Measurements from ENCODE around the gene FHOD1. TPM values are rescaled to one million over a fixed set of nuclear protein-coding genes. Genes with fewer than 3 reads are reported as not detected.
A peak's percentile ranks its signal among the peaks of the same experiment; 100 is the strongest.

Gene FHOD1
- total and polyA plus RNA-seq, 7 donors: 4.8 to 25.2 (median 9.2) TPM

GRCh38 chr16:67263201-67263600 is 15.9 kb upstream of the FHOD1 start:
- peaks cover 0 to 5% (median 0%) of the 10 kb centered on the region in 3 donors for H3K27me3 ChIP-seq
- no peaks in the 10 kb centered on the region for H3K9me3 ChIP-seq
- H3K27ac ChIP-seq: no peak overlapping the region
- H3K36me3 ChIP-seq: no peaks in the 10 kb centered on the region
- intact Hi-C loops (cut with DNase I): no loop called here
- H3K4me1 ChIP-seq: no peaks in the 10 kb centered on the region
- no peak for DNase-seq
- TF ChIP-seq POLR2A (IDR thresholded peaks at IDR 0.05): no peak
- TF ChIP-seq POLR2AphosphoS5 (IDR thresholded peaks at IDR 0.05): no peak
- no peak for TF ChIP-seq EP300 (IDR thresholded peaks at IDR 0.05)
- no peak for TF ChIP-seq CTCF (IDR thresholded peaks at IDR 0.05)
- H3K4me3 ChIP-seq: no peak overlapping the region
- WGBS, 2 donors: 91 to 94% methylated on average over 3 of the region's 3 CpGs

GRCh38 chr16:67260426-67261063 is 13.3 kb upstream of the FHOD1 start:
- no peaks in the 10 kb centered on the region for H3K4me1 ChIP-seq
- H3K4me3 ChIP-seq: no peak overlapping the region
- no peak for TF ChIP-seq EP300 (IDR thresholded peaks at IDR 0.05)
- no peak for TF ChIP-seq POLR2AphosphoS5 (IDR thresholded peaks at IDR 0.05)
- no peak for TF ChIP-seq CTCF (IDR thresholded peaks at IDR 0.05)
- no peak for TF ChIP-seq POLR2A (IDR thresholded peaks at IDR 0.05)
- no peaks in the 10 kb centered on the region for H3K36me3 ChIP-seq
- 64 to 75% methylated on average over 4 of the region's 4 CpGs for WGBS, 2 donors
- intact Hi-C loops (cut with DNase I): no loop called here
- peaks cover 0 to 3% (median 0%) of the 10 kb centered on the region in 3 donors for H3K27me3 ChIP-seq
- DNase-seq: peak; percentile 55
- H3K27ac ChIP-seq: no peak overlapping the region
- H3K9me3 ChIP-seq: no peaks in the 10 kb centered on the region

- Histone ChIP-seq H3K27ac (no peak overlapping the region), H3K4me3 (no peak overlapping the region), H3K4me1 (no peaks in the 10 kb centered on the region), H3K9me3 (no peaks in the 10 kb centered on the region), H3K27me3 (peaks cover 0 to 4% (median 2%) of the 10 kb centered on the region in 3 donors), H3K36me3 (no peaks in the 10 kb centered on the region)
- intact Hi-C loops (cut with DNase I): no loop called here
- TF ChIP-seq POLR2A (IDR thresholded peaks at IDR 0.05) (no peak), EP300 (IDR thresholded peaks at IDR 0.05) (no peak), CTCF (IDR thresholded peaks at IDR 0.05) (no peak), POLR2AphosphoS5 (IDR thresholded peaks at IDR 0.05) (no peak)
- peak; percentile 58 for DNase-seq
- WGBS, 2 donors: 94 to 95% methylated on average over 12 of the region's 12 CpGs
Measured at GRCh38 chr16:67259705-67260104, 12.4 kb upstream of the FHOD1 start.

- DNase-seq: peak; percentile 55
Measured at GRCh38 chr16:67258161-67258835, 11.0 kb upstream of the FHOD1 start.

More at GRCh38 chr16:67258161-67258835, 11.0 kb upstream of the FHOD1 start:
- H3K27ac ChIP-seq: no peak overlapping the region
- no peaks in the 10 kb centered on the region for H3K9me3 ChIP-seq
- WGBS, 2 donors: 89 to 91% methylated on average over 11 of the region's 11 CpGs
- TF ChIP-seq EP300 (IDR thresholded peaks at IDR 0.05) (no peak), POLR2A (IDR thresholded peaks at IDR 0.05) (no peak), POLR2AphosphoS5 (IDR thresholded peaks at IDR 0.05) (no peak), CTCF (IDR thresholded peaks at IDR 0.05) (no peak)
- H3K36me3 ChIP-seq: no peaks in the 10 kb centered on the region
- intact Hi-C loops (cut with DNase I): no loop called here
- H3K4me3 ChIP-seq: no peak overlapping the region
- H3K27me3 ChIP-seq: peaks cover 5 to 16% (median 9%) of the 10 kb centered on the region in 3 donors
- no peaks in the 10 kb centered on the region for H3K4me1 ChIP-seq
